GM13977 (cell line): Measurements from ENCODE around the gene MCU.

Experiments used
- DNase-seq: peaks from one replicate; pipeline ENCODE4 v3.0.0; 2012; ENCODE audit warnings: low spot score
- CTCF ChIP-seq: IDR thresholded peaks from 2 replicates; pipeline ENCODE4 v1.5.1; 2012; ENCODE audit warnings: mild to moderate bottlenecking, control low read depth; ENCODE audit not compliant: insufficient read depth; ENCODE audit errors: extremely low read depth, missing control alignments
- in situ Hi-C: fragments of 300-500 bp; cut with MboI; formaldehyde crosslinking; loops from one replicate; pipeline ENCODE4 v1.12.0; 2022; ENCODE audit warnings: low sequenced_read_pairs, low pct_unique_long_range_greater_than_20kb, mixed read lengths, inconsistent platforms; ENCODE audit not compliant: unreplicated experiment

Gene MCU

GRCh38 chr10:72886621-72887020, 194.7 kb downstream of the MCU start:
- in situ Hi-C loops = no loop called here
- no peak for DNase-seq
- no peak for TF ChIP-seq CTCF

GRCh38 chr10:72887043-72887442, 195.1 kb downstream of the MCU start:
- no peak for DNase-seq
- no peak for TF ChIP-seq CTCF
- in situ Hi-C loops = no loop called here

GRCh38 chr10:72888151-72888638, 196.3 kb downstream of the MCU start:
- DNase-seq = no peak
- in situ Hi-C loops = no loop called here
- no peak for TF ChIP-seq CTCF

- no peak for DNase-seq
- in situ Hi-C loops = no loop called here
- TF ChIP-seq CTCF = no peak
These were observed 197.5 kb downstream of the MCU start for GRCh38 chr10:72889391-72889831.

DNA sequence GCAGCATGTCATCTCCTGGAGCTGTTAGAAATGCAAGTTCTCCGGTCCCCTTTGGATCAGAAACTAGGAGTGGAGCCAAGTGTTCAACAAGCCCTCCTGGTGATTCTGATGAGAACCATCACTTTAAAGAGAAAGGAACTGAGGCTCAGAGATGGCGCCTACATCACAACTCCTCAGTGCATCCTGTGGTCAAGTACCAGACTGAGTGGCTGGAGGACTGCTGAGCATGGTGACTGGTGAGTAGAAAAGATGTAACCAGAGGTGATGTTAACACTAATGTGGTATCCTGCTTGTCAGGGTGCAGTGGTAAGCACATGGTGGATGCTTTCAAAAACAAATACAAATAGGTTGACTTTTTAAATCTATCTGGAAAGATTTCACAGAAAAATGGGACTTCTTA, 198.1 kb downstream of the MCU start:
- in situ Hi-C loops = no loop called here
- no peak for DNase-seq
- no peak for TF ChIP-seq CTCF

DNA sequence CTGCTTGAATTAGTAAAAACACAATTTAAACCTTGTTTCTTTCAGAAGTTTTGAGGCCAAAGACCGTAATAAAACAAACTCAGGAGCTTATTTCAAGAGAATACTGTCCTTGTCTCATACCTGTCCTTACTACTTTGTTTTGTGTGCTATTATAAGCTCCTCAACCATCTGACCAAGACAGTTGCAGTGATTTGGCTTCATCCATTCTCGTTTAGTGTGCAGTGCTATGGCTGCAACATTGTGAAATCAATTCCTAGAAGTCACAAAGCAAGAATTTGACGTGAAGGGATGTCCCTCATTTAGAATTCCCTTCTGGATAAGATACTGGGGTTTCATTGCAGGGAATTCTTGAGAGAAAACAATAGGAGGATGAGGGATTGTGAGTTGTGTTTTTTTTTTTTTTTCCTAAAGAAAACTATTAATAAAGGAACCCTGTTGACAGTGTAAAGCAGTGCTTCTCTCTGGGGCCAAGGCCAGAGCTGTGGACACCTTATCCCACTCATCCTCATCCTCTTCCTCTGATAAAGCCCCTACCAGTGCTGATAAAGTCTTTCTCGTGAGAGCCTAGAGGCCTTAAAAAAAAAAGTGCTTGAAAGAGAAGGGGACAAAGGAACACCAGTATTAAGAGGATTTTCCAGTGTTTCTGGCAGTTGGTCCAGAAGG, 201.3 kb downstream of the MCU start, which contains the start of gene OIT3:
OIT3 (plus strand) TSS at position 604 of the 663 bp plus-strand sequence. CDS start 60 bp downstream, outside the sequence.
- in situ Hi-C loops = no loop called here
- no peak for TF ChIP-seq CTCF
- DNase-seq = no peak
